ENCODE results near the gene PAK6. TPM values are rescaled to one million over a fixed set of nuclear protein-coding genes. Genes with fewer than 3 reads are reported as not detected.

The PAK6 gene
- total and polyA plus RNA-seq, 2 experiments from 2014 or later, result 2.4 to 20.0 TPM

- TF ChIP-seq CTCF (conservative IDR thresholded peaks at IDR 0.05; ENCODE audit: low read depth in 2 of 2), result no peak
- no peak for TF ChIP-seq EZH2phosphoT487 (IDR thresholded peaks at IDR 0.05; ENCODE audit: unreplicated experiment)
- no peak for TF ChIP-seq ETS1 (IDR thresholded peaks at IDR 0.05)
- TF ChIP-seq CREB1 (CRISPR knock-in tag; IDR thresholded peaks at IDR 0.05; ENCODE audit: low read depth), result no peak
- TF ChIP-seq NANOG (IDR thresholded peaks at IDR 0.05; ENCODE audit: borderline replicate concordance), result no peak
- no peak for TF ChIP-seq EZH2 (IDR thresholded peaks at IDR 0.05; ENCODE audit: low read depth, unreplicated experiment)
- TF ChIP-seq POLR2AphosphoS5 (IDR thresholded peaks at IDR 0.05; ENCODE audit: low read depth), result no peak
Measured at GRCh38 chr15:40275523-40275922, 36.7 kb downstream of the PAK6 start (continued).

GRCh38 chr15:40275954-40276353, 37.1 kb downstream of the PAK6 start:
- H3K4me2 ChIP-seq, result no peak overlapping the region
- Mint-ChIP-seq H3K36me3 (ENCODE audit: low read depth) (no peaks in the 10 kb centered on the region; the same call in 2 of the 3 replicates), H3K4me1 (peaks cover 46% of the 10 kb centered on the region), H3K9me3 (no peaks in the 10 kb centered on the region), H3K4me3 (no peak overlapping the region), H3K27me3 (ENCODE audit: insufficient read depth, low read depth, poor library complexity) (peaks cover 44% of the 10 kb centered on the region), H3K27ac (no peak overlapping the region)
- no peaks in the 10 kb centered on the region for H3K36me3 ChIP-seq (ENCODE audit: insufficient read depth)
- DNase-seq (ENCODE audit: low spot score) (no peak), ATAC-seq (no peak)
- H3K79me2 ChIP-seq (replicated peaks; ENCODE audit: insufficient read depth), result no peaks in the 10 kb centered on the region
- H2AFZ ChIP-seq, result no peak overlapping the region
- H4K20me1 ChIP-seq (replicated peaks; ENCODE audit: insufficient read depth), result no peaks in the 10 kb centered on the region
- no peaks in the 10 kb centered on the region for H3K9me2 ChIP-seq (ENCODE audit: insufficient read depth)
- H3K27me3 ChIP-seq (ENCODE audit: insufficient read depth), result peaks cover 28% of the 10 kb centered on the region
- H3K4me3 ChIP-seq, result no peak overlapping the region
- peaks cover 23% of the 10 kb centered on the region for H3K4me1 ChIP-seq (ENCODE audit: insufficient read depth)
- H3F3A ChIP-seq (replicated peaks; ENCODE audit: low read depth), result peaks cover 14% of the 10 kb centered on the region
- H3K27ac ChIP-seq (ENCODE audit: low read depth), result no peak overlapping the region
- no peak for TF ChIP-seq STAT1 (IDR thresholded peaks at IDR 0.05; ENCODE audit: unreplicated experiment)
- TF ChIP-seq ZNF462 (CRISPR knock-in tag; IDR thresholded peaks at IDR 0.05), result no peak
- no peak for TF ChIP-seq ZNF331 (CRISPR knock-in tag; IDR thresholded peaks at IDR 0.05; ENCODE audit: low read depth)
- TF ChIP-seq ETS1 (IDR thresholded peaks at IDR 0.05), result no peak
- no peak for TF ChIP-seq CTCF (conservative IDR thresholded peaks at IDR 0.05; ENCODE audit: low read depth in 2 of 2)
- TF ChIP-seq NANOG (IDR thresholded peaks at IDR 0.05; ENCODE audit: borderline replicate concordance), result no peak
- no peak for TF ChIP-seq JUNB (IDR thresholded peaks at IDR 0.05; ENCODE audit: unreplicated experiment)
- TF ChIP-seq EZH2phosphoT487 (IDR thresholded peaks at IDR 0.05; ENCODE audit: unreplicated experiment), result no peak
- TF ChIP-seq POLR2AphosphoS5 (IDR thresholded peaks at IDR 0.05; ENCODE audit: low read depth), result no peak

All from GM23338 (cell line).